PC-3 (cell line): ENCODE data around the gene SLC8A1. TPM values are rescaled to one million over a fixed set of nuclear protein-coding genes. Genes with fewer than 3 reads are reported as not detected.

Experiments
- ATAC-seq: fragments of 200-7000 bp; cut with Tn5 transposase; 2 replicates; pipeline ENCODE4 v1.9.1; 2020; ENCODE audit warnings: mild to moderate bottlenecking, moderate library complexity
- BruUV-seq: library from RNA; stranded (reverse); fragments of 400-500 nt; replicated peaks from 2 replicates; lab custom pipeline; 2021; lab: Mats Ljungman, UMichigan
- CTCF ChIA-PET: fragments of 300-600 bp; sonication (Branson Sonifier 250); formaldehyde crosslinking; loops from one replicate; lab custom pipeline; 2022; ENCODE audit warnings: antibody characterized with exemption; lab: Charles Lee
- POLR2A ChIA-PET: fragments of 300-600 bp; sonication (Branson Sonifier 250); formaldehyde crosslinking; loops from one replicate; lab custom pipeline; 2022; ENCODE audit warnings: antibody characterized with exemption; ENCODE audit not compliant: unreplicated experiment; lab: Charles Lee
- DNase-seq: peaks from one replicate; pipeline ENCODE4 v3.0.0-alpha.2; 2015
- H2AFZ ChIP-seq: fragments of 300-600 bp; sonication (generic); 2 replicates; pipeline ENCODE4 v1.6.0; 2016; ENCODE audit warnings: antibody characterized with exemption, low read length
- H3F3A ChIP-seq: fragments of 300-600 bp; sonication (generic); one replicate; pipeline ENCODE4 v1.6.0; 2017; ENCODE audit warnings: antibody characterized with exemption, low read length, control low read depth, mild to moderate bottlenecking; ENCODE audit not compliant: unreplicated experiment
- H3K27ac ChIP-seq: fragments of 300-600 bp; sonication (generic); 2 replicates; pipeline ENCODE4 v1.5.1; 2016; ENCODE audit warnings: mild to moderate bottlenecking, low read length
- H3K27me3 ChIP-seq: fragments of 300-600 bp; sonication (generic); 2 replicates; pipeline ENCODE4 v1.6.1; 2016; ENCODE audit warnings: low read length, mixed read lengths
- H3K36me3 ChIP-seq: fragments of 300-600 bp; sonication (generic); 2 replicates; pipeline ENCODE4 v1.6.1; 2016; ENCODE audit warnings: low read depth, mixed run types, low read length, mixed read lengths
- H3K4me1 ChIP-seq: fragments of 300-600 bp; sonication (generic); 2 replicates; pipeline ENCODE4 v1.5.1; 2016; ENCODE audit warnings: low read length; ENCODE audit not compliant: insufficient read depth
- H3K4me2 ChIP-seq: fragments of 300-600 bp; sonication (generic); 2 replicates; pipeline ENCODE4 v1.6.0; 2016; ENCODE audit warnings: low read length
- H3K4me3 ChIP-seq: fragments of 300-600 bp; sonication (generic); 2 replicates; pipeline ENCODE4 v1.5.1; 2016; ENCODE audit warnings: mild to moderate bottlenecking, low read length, mixed read lengths
- H3K79me2 ChIP-seq: fragments of 300-600 bp; sonication (generic); 2 replicates; pipeline ENCODE4 v1.6.1; 2017; ENCODE audit warnings: low read length, mixed read lengths
- H3K9ac ChIP-seq: fragments of 300-600 bp; sonication (generic); 2 replicates; pipeline ENCODE4 v1.6.0; 2016; ENCODE audit warnings: mild to moderate bottlenecking, low read length
- H3K9me2 ChIP-seq: fragments of 300-600 bp; sonication (generic); replicated peaks from 2 replicates; pipeline ENCODE4 v1.6.1; 2016; ENCODE audit warnings: mixed run types, low read length, mixed read lengths
- H3K9me3 ChIP-seq: fragments of 300-600 bp; sonication (generic); 2 replicates; pipeline ENCODE4 v1.6.1; 2016; ENCODE audit warnings: low read length, mixed read lengths
- H4K20me1 ChIP-seq: fragments of 300-600 bp; sonication (generic); 2 replicates; pipeline ENCODE4 v1.6.1; 2016; ENCODE audit warnings: low read length, mixed read lengths
- EZH2 ChIP-seq: fragments of 300-600 bp; sonication (generic); IDR thresholded peaks from one replicate; pipeline ENCODE4 v1.6.1; 2017; ENCODE audit warnings: antibody characterized with exemption, mild to moderate bottlenecking, low read length; ENCODE audit not compliant: unreplicated experiment
- EZH2phosphoT487 ChIP-seq: fragments of 300-600 bp; sonication (generic); IDR thresholded peaks from 2 replicates; pipeline ENCODE4 v1.6.1; 2018; ENCODE audit warnings: mild to moderate bottlenecking, antibody characterized with exemption, low read length, borderline replicate concordance
- intact Hi-C: fragments of 100-400 bp; cut with micrococcal nuclease; formaldehyde crosslinking; loops from 2 replicates; pipeline ENCODE4 v1.9.0; 2023
- total RNA-seq: library from RNA; depleted of rRNA; stranded (reverse); fragments of >200 nt; gene quantifications from 2 replicates; pipeline ENCODE4 v1.2.3, GENCODE V29; 2014
- TF ChIP-seq, protein P1 (sequence below): fragments of 300-600 bp; sonication (generic); conservative IDR thresholded peaks from 2 replicates; pipeline ENCODE4 v1.5.1; 2017; ENCODE audit warnings: antibody characterized with exemption, low read depth, mild to moderate bottlenecking, low read length

The SLC8A1 gene
- total RNA-seq, 1 experiment from 2014 or later, result 1.3 TPM

DNA sequence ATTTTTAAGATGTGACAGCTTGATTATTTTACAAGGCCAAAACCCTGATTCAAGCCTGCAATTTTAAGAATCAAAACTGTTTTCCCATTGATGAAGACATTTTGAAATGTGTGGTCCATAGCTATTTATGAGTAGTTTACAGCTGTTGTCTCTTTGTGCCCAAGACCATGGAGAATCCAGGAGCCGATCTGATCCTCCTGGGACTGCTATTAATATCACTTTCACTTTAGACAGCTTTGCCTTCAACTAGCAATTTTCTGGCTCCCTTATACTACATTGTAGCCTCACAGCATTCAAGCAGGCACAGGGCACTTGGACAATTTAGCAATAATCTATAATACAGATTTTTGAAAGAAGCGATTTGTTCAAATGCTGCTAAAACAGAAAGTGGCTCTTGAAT, 172.9 kb downstream of the SLC8A1 start:
- no peaks in the 10 kb centered on the region for H3K9me3 ChIP-seq
- no peaks in the 10 kb centered on the region for H3F3A ChIP-seq
- no peak overlapping the region for H3K4me3 ChIP-seq
- TF ChIP-seq EZH2phosphoT487 (no peak), EZH2 (no peak)
- TF ChIP-seq, protein P1, sequence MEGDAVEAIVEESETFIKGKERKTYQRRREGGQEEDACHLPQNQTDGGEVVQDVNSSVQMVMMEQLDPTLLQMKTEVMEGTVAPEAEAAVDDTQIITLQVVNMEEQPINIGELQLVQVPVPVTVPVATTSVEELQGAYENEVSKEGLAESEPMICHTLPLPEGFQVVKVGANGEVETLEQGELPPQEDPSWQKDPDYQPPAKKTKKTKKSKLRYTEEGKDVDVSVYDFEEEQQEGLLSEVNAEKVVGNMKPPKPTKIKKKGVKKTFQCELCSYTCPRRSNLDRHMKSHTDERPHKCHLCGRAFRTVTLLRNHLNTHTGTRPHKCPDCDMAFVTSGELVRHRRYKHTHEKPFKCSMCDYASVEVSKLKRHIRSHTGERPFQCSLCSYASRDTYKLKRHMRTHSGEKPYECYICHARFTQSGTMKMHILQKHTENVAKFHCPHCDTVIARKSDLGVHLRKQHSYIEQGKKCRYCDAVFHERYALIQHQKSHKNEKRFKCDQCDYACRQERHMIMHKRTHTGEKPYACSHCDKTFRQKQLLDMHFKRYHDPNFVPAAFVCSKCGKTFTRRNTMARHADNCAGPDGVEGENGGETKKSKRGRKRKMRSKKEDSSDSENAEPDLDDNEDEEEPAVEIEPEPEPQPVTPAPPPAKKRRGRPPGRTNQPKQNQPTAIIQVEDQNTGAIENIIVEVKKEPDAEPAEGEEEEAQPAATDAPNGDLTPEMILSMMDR, result no peak
- H4K20me1 ChIP-seq, result no peaks in the 10 kb centered on the region
- no peak overlapping the region for H2AFZ ChIP-seq
- H3K27me3 ChIP-seq, result no peaks in the 10 kb centered on the region
- ChIA-PET POLR2A (no interaction called here), CTCF (interaction anchor here (0.7 kb wide), 1 partner anchor 276 kb away, joined by 3 read pairs; no protein-coding TSS in a partner anchor)
- H3K4me2 ChIP-seq, result no peak overlapping the region
- no peak overlapping the region for H3K27ac ChIP-seq
- no TSS peak for BruUV-seq
- ATAC-seq (no peak), DNase-seq (no peak)
- H3K79me2 ChIP-seq, result no peaks in the 10 kb centered on the region
- intact Hi-C loops, result no loop called here
- no peak overlapping the region for H3K9ac ChIP-seq
- H3K9me2 ChIP-seq, result no peaks in the 10 kb centered on the region
- no peaks in the 10 kb centered on the region for H3K4me1 ChIP-seq
- no peaks in the 10 kb centered on the region for H3K36me3 ChIP-seq

DNA sequence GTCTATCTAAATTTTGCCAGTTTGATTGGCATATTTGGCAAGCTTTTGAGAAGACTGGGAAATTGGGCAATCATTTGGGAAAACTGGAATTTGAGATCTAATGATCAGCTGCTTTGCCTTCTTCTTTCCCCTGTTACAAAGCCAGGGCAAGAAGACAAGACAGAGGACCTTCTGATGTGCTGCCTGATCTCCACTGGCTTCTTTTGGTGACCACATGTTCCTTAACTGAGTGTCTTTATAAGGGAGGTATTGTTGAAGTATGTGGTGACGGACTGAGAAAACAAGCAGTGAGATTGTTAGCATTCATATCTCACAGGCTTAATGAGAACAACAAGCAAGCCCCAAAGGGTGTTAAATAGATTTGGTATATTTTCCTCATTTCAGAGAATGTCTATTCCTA, 175.8 kb downstream of the SLC8A1 start:
- Histone ChIP-seq H2AFZ (no peak overlapping the region), H4K20me1 (no peaks in the 10 kb centered on the region), H3K9me2 (no peaks in the 10 kb centered on the region), H3K9ac (no peak overlapping the region), H3K27ac (no peak overlapping the region), H3K79me2 (no peaks in the 10 kb centered on the region), H3K27me3 (no peaks in the 10 kb centered on the region), H3K36me3 (no peaks in the 10 kb centered on the region), H3K4me3 (no peak overlapping the region), H3K4me2 (no peak overlapping the region), H3K9me3 (no peaks in the 10 kb centered on the region), H3K4me1 (no peaks in the 10 kb centered on the region), H3F3A (no peaks in the 10 kb centered on the region)
- BruUV-seq, result no TSS peak
- intact Hi-C loops, result no loop called here
- DNase-seq (no peak), ATAC-seq (no peak)
- ChIA-PET CTCF (no interaction called here), POLR2A (no interaction called here)
- TF ChIP-seq, protein P1, result no peak
- TF ChIP-seq EZH2phosphoT487, result no peak
- no peak for TF ChIP-seq EZH2

- Histone ChIP-seq H3K27ac (no peak overlapping the region), H3K4me1 (no peaks in the 10 kb centered on the region), H3K27me3 (no peaks in the 10 kb centered on the region), H3K36me3 (no peaks in the 10 kb centered on the region), H4K20me1 (no peaks in the 10 kb centered on the region), H3K79me2 (no peaks in the 10 kb centered on the region), H3F3A (no peaks in the 10 kb centered on the region), H3K9me3 (no peaks in the 10 kb centered on the region), H3K4me2 (no peak overlapping the region), H3K9me2 (no peaks in the 10 kb centered on the region), H2AFZ (no peak overlapping the region), H3K9ac (no peak overlapping the region), H3K4me3 (no peak overlapping the region)
- no TSS peak for BruUV-seq
- DNase-seq (no peak), ATAC-seq (no peak)
- CTCF ChIA-PET, result no interaction called here
- POLR2A ChIA-PET, result no interaction called here
- intact Hi-C loops, result no loop called here
- no peak for TF ChIP-seq EZH2
- TF ChIP-seq, protein P1, result no peak
- no peak for TF ChIP-seq EZH2phosphoT487
Measured at GRCh38 chr2:40274270-40274669, 177.6 kb downstream of the SLC8A1 start.
